ENCODE results near the gene MASP2.
"Not testable (repeated sequence)": the region's sequence is repeated elsewhere in the genome, so short reads cannot be mapped to it uniquely, and the experiment has no call there.

DNA sequence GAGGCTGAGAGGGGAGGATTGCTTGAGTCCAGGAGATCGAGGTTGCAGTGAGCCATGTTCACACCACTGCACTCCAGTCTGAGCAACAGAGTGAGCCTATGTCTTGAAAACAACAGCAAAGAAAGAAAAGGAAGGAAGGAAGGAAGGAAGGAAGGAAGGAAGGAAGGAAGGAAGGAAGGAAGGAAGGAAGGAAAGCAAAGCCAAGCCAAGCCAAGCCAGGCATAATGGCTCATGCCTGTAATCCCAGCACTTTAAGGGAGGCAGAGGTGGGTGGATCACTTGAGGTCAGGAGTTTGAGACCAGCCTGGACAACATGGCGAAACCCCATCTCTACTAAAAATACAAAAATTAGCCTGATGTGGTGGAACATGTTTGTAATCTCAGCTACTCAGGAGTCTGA is 55.0 kb downstream of the MASP2 start:
- TF ChIP-seq JUND (IDR thresholded peaks at IDR 0.05); EZH2 (IDR thresholded peaks at IDR 0.05); POLR2AphosphoS5 (IDR thresholded peaks at IDR 0.05; ENCODE audit: low read depth, low read length); FOSL1 (IDR thresholded peaks at IDR 0.05; ENCODE audit: low read depth); CEBPB (IDR thresholded peaks at IDR 0.05; ENCODE audit: low read depth); ELF1 (IDR thresholded peaks at IDR 0.05; ENCODE audit: borderline replicate concordance, low read depth); RAD21 (IDR thresholded peaks at IDR 0.05; ENCODE audit: low read depth): not testable (repeated sequence)
- TF ChIP-seq, protein P1, sequence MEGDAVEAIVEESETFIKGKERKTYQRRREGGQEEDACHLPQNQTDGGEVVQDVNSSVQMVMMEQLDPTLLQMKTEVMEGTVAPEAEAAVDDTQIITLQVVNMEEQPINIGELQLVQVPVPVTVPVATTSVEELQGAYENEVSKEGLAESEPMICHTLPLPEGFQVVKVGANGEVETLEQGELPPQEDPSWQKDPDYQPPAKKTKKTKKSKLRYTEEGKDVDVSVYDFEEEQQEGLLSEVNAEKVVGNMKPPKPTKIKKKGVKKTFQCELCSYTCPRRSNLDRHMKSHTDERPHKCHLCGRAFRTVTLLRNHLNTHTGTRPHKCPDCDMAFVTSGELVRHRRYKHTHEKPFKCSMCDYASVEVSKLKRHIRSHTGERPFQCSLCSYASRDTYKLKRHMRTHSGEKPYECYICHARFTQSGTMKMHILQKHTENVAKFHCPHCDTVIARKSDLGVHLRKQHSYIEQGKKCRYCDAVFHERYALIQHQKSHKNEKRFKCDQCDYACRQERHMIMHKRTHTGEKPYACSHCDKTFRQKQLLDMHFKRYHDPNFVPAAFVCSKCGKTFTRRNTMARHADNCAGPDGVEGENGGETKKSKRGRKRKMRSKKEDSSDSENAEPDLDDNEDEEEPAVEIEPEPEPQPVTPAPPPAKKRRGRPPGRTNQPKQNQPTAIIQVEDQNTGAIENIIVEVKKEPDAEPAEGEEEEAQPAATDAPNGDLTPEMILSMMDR (IDR thresholded peaks at IDR 0.05 in 2 of 3, conservative IDR thresholded peaks at IDR 0.05 in 1 of 3; ENCODE audit: borderline replicate concordance in 1 of 3, insufficient read depth in 1 of 3, low read depth in 2 of 3, low read length in 2 of 3): not testable (repeated sequence)
- TF ChIP-seq, protein P2, sequence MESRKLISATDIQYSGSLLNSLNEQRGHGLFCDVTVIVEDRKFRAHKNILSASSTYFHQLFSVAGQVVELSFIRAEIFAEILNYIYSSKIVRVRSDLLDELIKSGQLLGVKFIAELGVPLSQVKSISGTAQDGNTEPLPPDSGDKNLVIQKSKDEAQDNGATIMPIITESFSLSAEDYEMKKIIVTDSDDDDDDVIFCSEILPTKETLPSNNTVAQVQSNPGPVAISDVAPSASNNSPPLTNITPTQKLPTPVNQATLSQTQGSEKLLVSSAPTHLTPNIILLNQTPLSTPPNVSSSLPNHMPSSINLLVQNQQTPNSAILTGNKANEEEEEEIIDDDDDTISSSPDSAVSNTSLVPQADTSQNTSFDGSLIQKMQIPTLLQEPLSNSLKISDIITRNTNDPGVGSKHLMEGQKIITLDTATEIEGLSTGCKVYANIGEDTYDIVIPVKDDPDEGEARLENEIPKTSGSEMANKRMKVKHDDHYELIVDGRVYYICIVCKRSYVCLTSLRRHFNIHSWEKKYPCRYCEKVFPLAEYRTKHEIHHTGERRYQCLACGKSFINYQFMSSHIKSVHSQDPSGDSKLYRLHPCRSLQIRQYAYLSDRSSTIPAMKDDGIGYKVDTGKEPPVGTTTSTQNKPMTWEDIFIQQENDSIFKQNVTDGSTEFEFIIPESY (IDR thresholded peaks at IDR 0.05; ENCODE audit: extremely low read depth, insufficient replicate concordance, low read length): not testable (repeated sequence)
